ENCODE measurements around the gene GLYR1. TPM values are rescaled to one million over a fixed set of nuclear protein-coding genes. Genes with fewer than 3 reads are reported as not detected.

GLYR1 gene
- total and polyA plus RNA-seq, 2 experiments from 2014 or later: 59.9 to 105 TPM

DNA sequence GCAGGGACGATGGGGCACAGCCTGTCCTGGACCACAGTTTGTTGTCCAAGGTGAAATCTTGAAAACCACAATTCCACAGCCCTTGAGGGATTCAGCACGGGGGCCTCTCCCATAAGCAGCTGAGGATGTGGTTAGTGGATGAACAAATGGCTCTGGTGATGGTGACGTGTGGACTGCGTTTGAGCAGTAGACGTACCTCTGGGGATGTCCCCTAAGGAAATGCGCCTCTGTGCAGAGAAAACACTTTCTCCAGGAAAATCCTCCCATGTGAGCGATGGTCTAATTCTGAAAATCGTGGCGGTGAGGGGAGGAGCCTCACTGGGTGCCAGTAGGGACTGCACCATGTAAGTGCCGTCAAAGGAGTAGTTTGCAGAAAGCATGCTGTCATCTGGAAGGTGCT is 56.2 kb downstream of the GLYR1 start:
- H3K36me3 Mint-ChIP-seq (ENCODE audit: low read depth): peaks cover 4% of the 10 kb centered on the region; the same call in 2 of the 3 replicates
- H3K4me2 ChIP-seq: no peak overlapping the region

DNA sequence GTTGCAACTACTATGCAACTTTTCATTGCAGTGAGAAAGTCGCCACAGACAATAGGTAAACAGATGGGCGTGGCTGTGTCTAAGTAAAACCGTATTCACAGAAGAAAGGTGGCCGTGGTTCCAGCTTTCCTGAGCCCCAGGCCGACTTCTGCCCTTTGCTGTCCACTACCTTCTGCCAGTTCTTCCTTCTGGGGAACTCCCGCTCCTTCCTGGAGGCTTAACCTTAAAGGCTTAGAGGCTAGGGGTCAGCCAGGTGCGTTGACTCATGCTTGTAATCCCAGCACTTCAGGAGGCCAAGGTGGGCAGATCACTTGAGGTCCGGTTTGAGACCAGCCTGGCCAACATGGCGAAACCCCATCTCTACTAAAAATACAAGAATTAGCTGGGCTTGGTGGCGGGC is 56.8 kb downstream of the GLYR1 start:
- Mint-ChIP-seq H3K4me3 (no peak overlapping the region), H3K4me1 (peaks cover 12% of the 10 kb centered on the region), H3K27ac (no peak overlapping the region), H3K9me3 (no peaks in the 10 kb centered on the region), H3K27me3 (ENCODE audit: insufficient read depth, low read depth, poor library complexity) (peaks cover 5% of the 10 kb centered on the region), H3K36me3 (ENCODE audit: low read depth) (peaks cover 4% of the 10 kb centered on the region; the same call in 2 of the 3 replicates)
- Histone ChIP-seq H3K4me1 (ENCODE audit: insufficient read depth) (peaks cover 12% of the 10 kb centered on the region; the same call in 1 of the 2 replicates), H3K27me3 (ENCODE audit: insufficient read depth) (no peaks in the 10 kb centered on the region), H3K4me2 (no peak overlapping the region), H3K79me2 (replicated peaks; ENCODE audit: insufficient read depth) (no peaks in the 10 kb centered on the region), H3K4me3 (no peak overlapping the region), H3K27ac (ENCODE audit: low read depth) (no peak overlapping the region), H4K20me1 (replicated peaks; ENCODE audit: insufficient read depth) (no peaks in the 10 kb centered on the region), H3K36me3 (ENCODE audit: insufficient read depth) (no peaks in the 10 kb centered on the region), H2AFZ (no peak overlapping the region), H3K9me2 (ENCODE audit: insufficient read depth) (no peaks in the 10 kb centered on the region), H3F3A (replicated peaks; ENCODE audit: low read depth) (no peaks in the 10 kb centered on the region; the same call in 1 of the 2 replicates)
- DNase-seq (ENCODE audit: low spot score) (no peak), ATAC-seq (no peak)
- TF ChIP-seq, protein P1, sequence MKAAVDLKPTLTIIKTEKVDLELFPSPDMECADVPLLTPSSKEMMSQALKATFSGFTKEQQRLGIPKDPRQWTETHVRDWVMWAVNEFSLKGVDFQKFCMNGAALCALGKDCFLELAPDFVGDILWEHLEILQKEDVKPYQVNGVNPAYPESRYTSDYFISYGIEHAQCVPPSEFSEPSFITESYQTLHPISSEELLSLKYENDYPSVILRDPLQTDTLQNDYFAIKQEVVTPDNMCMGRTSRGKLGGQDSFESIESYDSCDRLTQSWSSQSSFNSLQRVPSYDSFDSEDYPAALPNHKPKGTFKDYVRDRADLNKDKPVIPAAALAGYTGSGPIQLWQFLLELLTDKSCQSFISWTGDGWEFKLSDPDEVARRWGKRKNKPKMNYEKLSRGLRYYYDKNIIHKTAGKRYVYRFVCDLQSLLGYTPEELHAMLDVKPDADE (IDR thresholded peaks at IDR 0.05): no peak
- no peak for TF ChIP-seq CREB1 (CRISPR knock-in tag; IDR thresholded peaks at IDR 0.05; ENCODE audit: low read depth)
- TF ChIP-seq EZH2phosphoT487 (IDR thresholded peaks at IDR 0.05; ENCODE audit: unreplicated experiment): no peak
- TF ChIP-seq, protein P2, sequence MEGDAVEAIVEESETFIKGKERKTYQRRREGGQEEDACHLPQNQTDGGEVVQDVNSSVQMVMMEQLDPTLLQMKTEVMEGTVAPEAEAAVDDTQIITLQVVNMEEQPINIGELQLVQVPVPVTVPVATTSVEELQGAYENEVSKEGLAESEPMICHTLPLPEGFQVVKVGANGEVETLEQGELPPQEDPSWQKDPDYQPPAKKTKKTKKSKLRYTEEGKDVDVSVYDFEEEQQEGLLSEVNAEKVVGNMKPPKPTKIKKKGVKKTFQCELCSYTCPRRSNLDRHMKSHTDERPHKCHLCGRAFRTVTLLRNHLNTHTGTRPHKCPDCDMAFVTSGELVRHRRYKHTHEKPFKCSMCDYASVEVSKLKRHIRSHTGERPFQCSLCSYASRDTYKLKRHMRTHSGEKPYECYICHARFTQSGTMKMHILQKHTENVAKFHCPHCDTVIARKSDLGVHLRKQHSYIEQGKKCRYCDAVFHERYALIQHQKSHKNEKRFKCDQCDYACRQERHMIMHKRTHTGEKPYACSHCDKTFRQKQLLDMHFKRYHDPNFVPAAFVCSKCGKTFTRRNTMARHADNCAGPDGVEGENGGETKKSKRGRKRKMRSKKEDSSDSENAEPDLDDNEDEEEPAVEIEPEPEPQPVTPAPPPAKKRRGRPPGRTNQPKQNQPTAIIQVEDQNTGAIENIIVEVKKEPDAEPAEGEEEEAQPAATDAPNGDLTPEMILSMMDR (conservative IDR thresholded peaks at IDR 0.05; ENCODE audit: low read depth in 2 of 2): no peak
- no peak for TF ChIP-seq ZNF114 (CRISPR knock-in tag; IDR thresholded peaks at IDR 0.05)

More for the DNA sequence above, 56.2 kb downstream of the GLYR1 start:
- H3K27me3 ChIP-seq (ENCODE audit: insufficient read depth): no peaks in the 10 kb centered on the region
- H3K4me1 ChIP-seq (ENCODE audit: insufficient read depth): peaks cover 12% of the 10 kb centered on the region; the same call in 1 of the 2 replicates
- no peak for TF ChIP-seq ZNF331 (CRISPR knock-in tag; IDR thresholded peaks at IDR 0.05; ENCODE audit: low read depth)
- TF ChIP-seq, protein P3, sequence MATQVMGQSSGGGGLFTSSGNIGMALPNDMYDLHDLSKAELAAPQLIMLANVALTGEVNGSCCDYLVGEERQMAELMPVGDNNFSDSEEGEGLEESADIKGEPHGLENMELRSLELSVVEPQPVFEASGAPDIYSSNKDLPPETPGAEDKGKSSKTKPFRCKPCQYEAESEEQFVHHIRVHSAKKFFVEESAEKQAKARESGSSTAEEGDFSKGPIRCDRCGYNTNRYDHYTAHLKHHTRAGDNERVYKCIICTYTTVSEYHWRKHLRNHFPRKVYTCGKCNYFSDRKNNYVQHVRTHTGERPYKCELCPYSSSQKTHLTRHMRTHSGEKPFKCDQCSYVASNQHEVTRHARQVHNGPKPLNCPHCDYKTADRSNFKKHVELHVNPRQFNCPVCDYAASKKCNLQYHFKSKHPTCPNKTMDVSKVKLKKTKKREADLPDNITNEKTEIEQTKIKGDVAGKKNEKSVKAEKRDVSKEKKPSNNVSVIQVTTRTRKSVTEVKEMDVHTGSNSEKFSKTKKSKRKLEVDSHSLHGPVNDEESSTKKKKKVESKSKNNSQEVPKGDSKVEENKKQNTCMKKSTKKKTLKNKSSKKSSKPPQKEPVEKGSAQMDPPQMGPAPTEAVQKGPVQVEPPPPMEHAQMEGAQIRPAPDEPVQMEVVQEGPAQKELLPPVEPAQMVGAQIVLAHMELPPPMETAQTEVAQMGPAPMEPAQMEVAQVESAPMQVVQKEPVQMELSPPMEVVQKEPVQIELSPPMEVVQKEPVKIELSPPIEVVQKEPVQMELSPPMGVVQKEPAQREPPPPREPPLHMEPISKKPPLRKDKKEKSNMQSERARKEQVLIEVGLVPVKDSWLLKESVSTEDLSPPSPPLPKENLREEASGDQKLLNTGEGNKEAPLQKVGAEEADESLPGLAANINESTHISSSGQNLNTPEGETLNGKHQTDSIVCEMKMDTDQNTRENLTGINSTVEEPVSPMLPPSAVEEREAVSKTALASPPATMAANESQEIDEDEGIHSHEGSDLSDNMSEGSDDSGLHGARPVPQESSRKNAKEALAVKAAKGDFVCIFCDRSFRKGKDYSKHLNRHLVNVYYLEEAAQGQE (IDR thresholded peaks at IDR 0.05; ENCODE audit: unreplicated experiment): no peak
- no peak for TF ChIP-seq EZH2phosphoT487 (IDR thresholded peaks at IDR 0.05; ENCODE audit: unreplicated experiment)
- TF ChIP-seq STAT1 (IDR thresholded peaks at IDR 0.05; ENCODE audit: unreplicated experiment): no peak
- Mint-ChIP-seq H3K4me1 (peaks cover 12% of the 10 kb centered on the region), H3K4me3 (no peak overlapping the region), H3K9me3 (no peaks in the 10 kb centered on the region), H3K27me3 (ENCODE audit: insufficient read depth, low read depth, poor library complexity) (peaks cover 5% of the 10 kb centered on the region), H3K27ac (no peak overlapping the region)
- no peaks in the 10 kb centered on the region for H4K20me1 ChIP-seq (replicated peaks; ENCODE audit: insufficient read depth)
- no peaks in the 10 kb centered on the region; the same call in 1 of the 2 replicates for H3F3A ChIP-seq (replicated peaks; ENCODE audit: low read depth)
- no peaks in the 10 kb centered on the region for H3K36me3 ChIP-seq (ENCODE audit: insufficient read depth)
- DNase-seq (ENCODE audit: low spot score) (no peak), ATAC-seq (no peak)
- H3K4me3 ChIP-seq: no peak overlapping the region
- H3K79me2 ChIP-seq (replicated peaks; ENCODE audit: insufficient read depth): no peaks in the 10 kb centered on the region
- H2AFZ ChIP-seq: no peak overlapping the region
- no peaks in the 10 kb centered on the region for H3K9me2 ChIP-seq (ENCODE audit: insufficient read depth)
- no peak overlapping the region for H3K27ac ChIP-seq (ENCODE audit: low read depth)

Data from GM23338 (cell line).